Fibroblast of lung (primary cell): ENCODE measurements around the gene GNAO1.

ENCODE experiments used
- EZH2 ChIP-seq: IDR thresholded peaks from 2 replicates; pipeline ENCODE4 v1.5.1; 2012; ENCODE audit warnings: low read length, control low read depth, mild to moderate bottlenecking; ENCODE audit errors: missing control alignments
- TF ChIP-seq, protein P1 (sequence below), 2 donors: IDR thresholded peaks in 1 of 2; conservative IDR thresholded peaks in 1 of 2; 1 replicate in 1 of 2; 2 replicates in 1 of 2; pipeline ENCODE4 v1.5.1; 2011 to 2012; ENCODE audit warnings: low read length in 2 of 2, control low read depth in 1 of 2, inconsistent platforms in 1 of 2, low read depth in 1 of 2, mild to moderate bottlenecking in 1 of 2

DNA sequence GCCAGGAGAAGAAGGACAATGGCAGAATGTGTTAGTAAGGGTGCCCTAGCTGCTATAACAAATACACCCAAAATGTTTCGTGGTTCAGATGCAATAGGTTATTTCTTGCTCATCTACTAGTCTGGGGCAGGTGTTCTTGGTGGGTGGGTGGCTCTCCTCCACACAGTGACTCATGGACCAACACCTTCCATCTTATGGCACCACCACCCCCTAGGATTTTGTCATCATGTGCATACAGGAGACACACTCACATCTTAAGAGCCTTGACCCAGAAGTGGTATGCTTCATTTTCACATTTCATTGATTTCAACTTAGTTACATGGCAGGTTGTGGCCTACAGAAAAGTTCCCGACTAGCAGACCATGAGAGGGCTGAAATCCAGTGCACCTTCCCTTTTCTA, 119.4 kb downstream of the GNAO1 start:
- TF ChIP-seq, protein P1, sequence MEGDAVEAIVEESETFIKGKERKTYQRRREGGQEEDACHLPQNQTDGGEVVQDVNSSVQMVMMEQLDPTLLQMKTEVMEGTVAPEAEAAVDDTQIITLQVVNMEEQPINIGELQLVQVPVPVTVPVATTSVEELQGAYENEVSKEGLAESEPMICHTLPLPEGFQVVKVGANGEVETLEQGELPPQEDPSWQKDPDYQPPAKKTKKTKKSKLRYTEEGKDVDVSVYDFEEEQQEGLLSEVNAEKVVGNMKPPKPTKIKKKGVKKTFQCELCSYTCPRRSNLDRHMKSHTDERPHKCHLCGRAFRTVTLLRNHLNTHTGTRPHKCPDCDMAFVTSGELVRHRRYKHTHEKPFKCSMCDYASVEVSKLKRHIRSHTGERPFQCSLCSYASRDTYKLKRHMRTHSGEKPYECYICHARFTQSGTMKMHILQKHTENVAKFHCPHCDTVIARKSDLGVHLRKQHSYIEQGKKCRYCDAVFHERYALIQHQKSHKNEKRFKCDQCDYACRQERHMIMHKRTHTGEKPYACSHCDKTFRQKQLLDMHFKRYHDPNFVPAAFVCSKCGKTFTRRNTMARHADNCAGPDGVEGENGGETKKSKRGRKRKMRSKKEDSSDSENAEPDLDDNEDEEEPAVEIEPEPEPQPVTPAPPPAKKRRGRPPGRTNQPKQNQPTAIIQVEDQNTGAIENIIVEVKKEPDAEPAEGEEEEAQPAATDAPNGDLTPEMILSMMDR (conservative IDR thresholded peaks at IDR 0.05 in 1 of 2, IDR thresholded peaks at IDR 0.05 in 1 of 2; ENCODE audit: low read depth in 1 of 2, low read length in 2 of 2) = no peak
- no peak for TF ChIP-seq EZH2
